OCI-M2 (cell line): ENCODE data around the gene LINC00237.

Experiments used
- DNase-seq: peaks from one replicate; lab custom pipeline; 2025; ENCODE audit not compliant: unreplicated experiment; lab: John Stamatoyannopoulos, UW

LINC00237 gene

GRCh38 chr20:21125849-21126580 is 19.9 kb upstream of the LINC00237 start, which contains the start of gene KIZ:
Gene KIZ (plus strand): TSS chr20:21126082. CDS start chr20:21126116, 34 bp downstream.
- DNase-seq = peak; percentile 69

- peak; percentile 69 for DNase-seq
Measured at GRCh38 chr20:21125072-21125848, 19.1 kb upstream of the LINC00237 start.

GRCh38 chr20:21124190-21124589 is 18.0 kb upstream of the LINC00237 start:
- no peak for DNase-seq

GRCh38 chr20:21118782-21119181 is 12.6 kb upstream of the LINC00237 start:
- DNase-seq = no peak

- no peak for DNase-seq
Measured at GRCh38 chr20:21118138-21118537, 12.0 kb upstream of the LINC00237 start.

GRCh38 chr20:21117521-21117920 is 11.4 kb upstream of the LINC00237 start:
- no peak for DNase-seq

- DNase-seq = no peak
Measured at GRCh38 chr20:21114584-21114983, 8.4 kb upstream of the LINC00237 start.

- no peak for DNase-seq
Measured at GRCh38 chr20:21113697-21114096, 7.5 kb upstream of the LINC00237 start.

GRCh38 chr20:21111416-21111815 is 5.3 kb upstream of the LINC00237 start:
- DNase-seq = no peak

GRCh38 chr20:21110811-21111210 is 4.7 kb upstream of the LINC00237 start:
- no peak for DNase-seq

GRCh38 chr20:21109144-21109543 is 3.0 kb upstream of the LINC00237 start:
- DNase-seq = no peak

- DNase-seq = no peak
Measured at GRCh38 chr20:21105429-21106170, 558 bp downstream of the LINC00237 start.

- no peak for DNase-seq
Measured at GRCh38 chr20:21104921-21105320, 1.2 kb downstream of the LINC00237 start.

- no peak for DNase-seq
Measured at GRCh38 chr20:21104466-21104761, 1.7 kb downstream of the LINC00237 start.

- DNase-seq = no peak
Measured at GRCh38 chr20:21103582-21104465, 2.3 kb downstream of the LINC00237 start.

GRCh38 chr20:21102603-21103311 is 3.4 kb downstream of the LINC00237 start:
- no peak for DNase-seq

- DNase-seq = no peak
Measured at GRCh38 chr20:21101932-21102575, 4.1 kb downstream of the LINC00237 start.

- DNase-seq = no peak
Measured at GRCh38 chr20:21101453-21101931, 4.7 kb downstream of the LINC00237 start.
